GM23338 (cell line): ENCODE results near the gene SYNPO. TPM values are rescaled to one million over a fixed set of nuclear protein-coding genes. Genes with fewer than 3 reads are reported as not detected.
A peak's percentile ranks its signal among the peaks of the same experiment; 100 is the strongest.

ENCODE experiments used
- ATAC-seq: fragments of 200-7000 bp; cut with Tn5 transposase; 3 replicates; pipeline ENCODE4 v1.9.1; 2020
- DNase-seq: peaks from one replicate; pipeline ENCODE4 v3.0.0-alpha.2; 2015; ENCODE audit warnings: low spot score
- H2AFZ ChIP-seq: fragments of 200-600 bp; sonication (generic); 2 replicates; pipeline ENCODE4 v1.8.0; 2016; ENCODE audit warnings: antibody characterized with exemption, mild to moderate bottlenecking, moderate library complexity
- H3F3A ChIP-seq: fragments of 200-600 bp; sonication (generic); replicated peaks from 2 replicates; pipeline ENCODE4 v1.8.0; 2017; ENCODE audit warnings: antibody characterized with exemption, mixed run types, low read depth
- H3K27ac ChIP-seq: fragments of 200-600 bp; sonication (generic); 2 replicates; pipeline ENCODE4 v1.6.1; 2016; ENCODE audit warnings: low read depth
- H3K27me3 ChIP-seq: fragments of 200-600 bp; sonication (generic); 2 replicates; pipeline ENCODE4 v1.8.0; 2016; ENCODE audit warnings: mild to moderate bottlenecking, mixed run types, moderate library complexity; ENCODE audit not compliant: insufficient read depth
- H3K36me3 ChIP-seq: fragments of 200-600 bp; sonication (generic); 2 replicates; pipeline ENCODE4 v1.8.0; 2016; ENCODE audit warnings: mild to moderate bottlenecking; ENCODE audit not compliant: insufficient read depth
- H3K4me1 ChIP-seq: fragments of 200-600 bp; sonication (generic); 2 replicates; pipeline ENCODE4 v1.8.0; 2016; ENCODE audit warnings: mild to moderate bottlenecking, moderate library complexity; ENCODE audit not compliant: insufficient read depth
- H3K4me2 ChIP-seq: fragments of 200-600 bp; sonication (generic); 2 replicates; pipeline ENCODE4 v1.7.1; 2017; ENCODE audit warnings: mixed run types
- H3K4me3 ChIP-seq: fragments of 200-600 bp; sonication (generic); 2 replicates; pipeline ENCODE4 v1.6.1; 2016; ENCODE audit warnings: mixed run types
- H3K79me2 ChIP-seq: fragments of 200-600 bp; sonication (generic); replicated peaks from 2 replicates; pipeline ENCODE4 v1.8.0; 2017; ENCODE audit warnings: mild to moderate bottlenecking; ENCODE audit not compliant: insufficient read depth
- H3K9me2 ChIP-seq: fragments of 200-600 bp; sonication (generic); 2 replicates; pipeline ENCODE4 v1.8.0; 2017; ENCODE audit not compliant: insufficient read depth
- H4K20me1 ChIP-seq: fragments of 200-600 bp; sonication (generic); replicated peaks from 2 replicates; pipeline ENCODE4 v1.8.0; 2017; ENCODE audit warnings: mild to moderate bottlenecking; ENCODE audit not compliant: insufficient read depth
- H3K27ac Mint-ChIP-seq: 2 replicates; pipeline ENCODE4 v1.8.0; 2020; ENCODE audit warnings: inconsistent platforms, mild to moderate bottlenecking, moderate library complexity, mixed read lengths
- H3K27me3 Mint-ChIP-seq: 3 replicates; pipeline ENCODE4 v1.8.0; 2022; ENCODE audit warnings: low read depth, mild to moderate bottlenecking, moderate library complexity, mixed read lengths, inconsistent platforms; ENCODE audit not compliant: insufficient read depth, poor library complexity
- H3K36me3 Mint-ChIP-seq: 3 replicates; pipeline ENCODE4 v1.8.0; 2021; ENCODE audit warnings: low read depth, mild to moderate bottlenecking, inconsistent platforms, moderate library complexity, mixed read lengths
- H3K4me1 Mint-ChIP-seq: 3 replicates; pipeline ENCODE4 v1.8.0; 2020; ENCODE audit warnings: mild to moderate bottlenecking, inconsistent platforms, mixed read lengths
- H3K4me3 Mint-ChIP-seq: 3 replicates; pipeline ENCODE4 v1.8.0; 2021; ENCODE audit warnings: moderate library complexity, mild to moderate bottlenecking, inconsistent platforms, mixed read lengths
- H3K9me3 Mint-ChIP-seq: 3 replicates; pipeline ENCODE4 v1.8.0; 2020; ENCODE audit warnings: moderate library complexity, mild to moderate bottlenecking, inconsistent platforms, mixed read lengths
- CREB1 ChIP-seq: fragments of 250-450 bp; sonication (Bioruptor Pico); IDR thresholded peaks from 2 replicates; pipeline ENCODE4 v1.5.0; 2020; ENCODE audit warnings: low read depth, mild to moderate bottlenecking, moderate library complexity
- EZH2 ChIP-seq: fragments of 200-600 bp; sonication (generic); IDR thresholded peaks from one replicate; pipeline ENCODE4 v1.8.0; 2017; ENCODE audit warnings: antibody characterized with exemption, mild to moderate bottlenecking, low read depth; ENCODE audit not compliant: unreplicated experiment
- EZH2phosphoT487 ChIP-seq: fragments of 200-600 bp; sonication (generic); IDR thresholded peaks from one replicate; pipeline ENCODE4 v1.8.1; 2018; ENCODE audit warnings: antibody characterized with exemption; ENCODE audit not compliant: unreplicated experiment
- JUNB ChIP-seq: IDR thresholded peaks from one replicate; pipeline ENCODE4 v1.6.1; 2016; ENCODE audit warnings: antibody characterized with exemption; ENCODE audit not compliant: unreplicated experiment
- POLR2AphosphoS5 ChIP-seq: IDR thresholded peaks from 2 replicates; pipeline ENCODE4 v1.6.1; 2016; ENCODE audit warnings: antibody characterized with exemption, low read depth
- polyA plus RNA-seq: library from polyadenylated mRNA; unstranded; fragments of >200 nt; fragmentation: Nextera tagmentation; extraction: Ambion mirVana; gene quantifications from 2 replicates; pipeline ENCODE4 v1.2.1, GENCODE V29; 2016
- total RNA-seq: library from RNA; depleted of rRNA; stranded (reverse); fragments of >200 nt; shearing (Covaris generic); gene quantifications from 2 replicates; pipeline ENCODE4 v1.2.3, GENCODE V29; 2014
- TF ChIP-seq, protein P1 (sequence below): fragments of 250-450 bp; sonication (Bioruptor Pico); IDR thresholded peaks from 2 replicates; pipeline ENCODE4 v1.5.0; 2020; ENCODE audit warnings: mild to moderate bottlenecking, moderate library complexity
- TF ChIP-seq, protein P2 (sequence below): IDR thresholded peaks from 2 replicates; pipeline ENCODE4 v1.6.1; 2016; ENCODE audit warnings: antibody characterized with exemption
- TF ChIP-seq, protein P3 (sequence below): IDR thresholded peaks from one replicate; pipeline ENCODE4 v1.6.1; 2018; ENCODE audit warnings: antibody characterized with exemption; ENCODE audit not compliant: unreplicated experiment
- TF ChIP-seq, protein P4 (sequence below), 2 experiments: fragments of 200-600 bp in 1 of 2; sonication (generic) in 1 of 2; conservative IDR thresholded peaks; 2 replicates each; pipeline versions ENCODE4 v1.5.1 to v1.6.1; 2016 to 2017; ENCODE audit warnings: antibody characterized with exemption in 2 of 2, low read depth in 2 of 2, mild to moderate bottlenecking in 2 of 2, moderate library complexity in 1 of 2

The SYNPO gene
- total and polyA plus RNA-seq, 2 experiments from 2014 or later, result 0.16 to 1.3 TPM

DNA sequence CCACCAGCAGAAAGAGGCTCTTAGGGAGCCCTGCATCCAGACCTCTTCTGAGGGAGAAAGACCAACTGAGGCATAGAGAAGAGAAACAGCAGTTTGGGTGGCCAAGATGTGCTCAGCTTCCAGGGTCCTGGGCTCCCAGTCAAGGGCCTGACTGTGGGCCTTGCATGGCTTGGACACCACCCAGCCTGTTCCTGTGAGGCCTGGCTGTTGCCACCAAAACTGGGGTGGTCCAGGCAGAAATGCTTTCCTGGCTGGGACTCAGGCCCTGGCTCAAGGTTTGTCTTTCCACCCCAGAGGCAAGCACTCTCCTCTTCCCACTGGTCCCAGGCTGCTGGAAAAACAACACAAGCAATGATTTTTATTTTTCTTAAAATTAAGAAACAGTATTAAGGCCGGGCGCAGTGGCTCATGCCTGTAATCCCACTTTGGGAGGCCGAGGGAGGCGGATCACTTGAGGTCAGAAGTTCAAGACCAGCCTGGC lies 33.9 kb downstream of the SYNPO start:
- Histone ChIP-seq H3K4me3 (no peak overlapping the region), H3K79me2 (peaks cover 19% of the 10 kb centered on the region), H3K4me1 (peaks cover 27% of the 10 kb centered on the region), H3F3A (peaks cover 21% of the 10 kb centered on the region), H3K4me2 (no peak overlapping the region), H4K20me1 (no peaks in the 10 kb centered on the region), H3K27ac (no peak overlapping the region), H3K36me3 (no peaks in the 10 kb centered on the region), H3K9me2 (no peaks in the 10 kb centered on the region), H2AFZ (no peak overlapping the region), H3K27me3 (no peaks in the 10 kb centered on the region)
- H3K36me3 Mint-ChIP-seq, result peaks cover 45% of the 10 kb centered on the region
- ATAC-seq (no peak), DNase-seq (no peak)
- peaks cover 4% of the 10 kb centered on the region; the same call in 1 of the 3 replicates for H3K9me3 Mint-ChIP-seq
- H3K27me3 Mint-ChIP-seq, result peaks cover 2% of the 10 kb centered on the region
- H3K4me3 Mint-ChIP-seq, result peak overlapping the region; percentile 91; the same call in 1 of the 3 replicates
- peaks cover 35% of the 10 kb centered on the region for H3K4me1 Mint-ChIP-seq
- TF ChIP-seq, protein P1, sequence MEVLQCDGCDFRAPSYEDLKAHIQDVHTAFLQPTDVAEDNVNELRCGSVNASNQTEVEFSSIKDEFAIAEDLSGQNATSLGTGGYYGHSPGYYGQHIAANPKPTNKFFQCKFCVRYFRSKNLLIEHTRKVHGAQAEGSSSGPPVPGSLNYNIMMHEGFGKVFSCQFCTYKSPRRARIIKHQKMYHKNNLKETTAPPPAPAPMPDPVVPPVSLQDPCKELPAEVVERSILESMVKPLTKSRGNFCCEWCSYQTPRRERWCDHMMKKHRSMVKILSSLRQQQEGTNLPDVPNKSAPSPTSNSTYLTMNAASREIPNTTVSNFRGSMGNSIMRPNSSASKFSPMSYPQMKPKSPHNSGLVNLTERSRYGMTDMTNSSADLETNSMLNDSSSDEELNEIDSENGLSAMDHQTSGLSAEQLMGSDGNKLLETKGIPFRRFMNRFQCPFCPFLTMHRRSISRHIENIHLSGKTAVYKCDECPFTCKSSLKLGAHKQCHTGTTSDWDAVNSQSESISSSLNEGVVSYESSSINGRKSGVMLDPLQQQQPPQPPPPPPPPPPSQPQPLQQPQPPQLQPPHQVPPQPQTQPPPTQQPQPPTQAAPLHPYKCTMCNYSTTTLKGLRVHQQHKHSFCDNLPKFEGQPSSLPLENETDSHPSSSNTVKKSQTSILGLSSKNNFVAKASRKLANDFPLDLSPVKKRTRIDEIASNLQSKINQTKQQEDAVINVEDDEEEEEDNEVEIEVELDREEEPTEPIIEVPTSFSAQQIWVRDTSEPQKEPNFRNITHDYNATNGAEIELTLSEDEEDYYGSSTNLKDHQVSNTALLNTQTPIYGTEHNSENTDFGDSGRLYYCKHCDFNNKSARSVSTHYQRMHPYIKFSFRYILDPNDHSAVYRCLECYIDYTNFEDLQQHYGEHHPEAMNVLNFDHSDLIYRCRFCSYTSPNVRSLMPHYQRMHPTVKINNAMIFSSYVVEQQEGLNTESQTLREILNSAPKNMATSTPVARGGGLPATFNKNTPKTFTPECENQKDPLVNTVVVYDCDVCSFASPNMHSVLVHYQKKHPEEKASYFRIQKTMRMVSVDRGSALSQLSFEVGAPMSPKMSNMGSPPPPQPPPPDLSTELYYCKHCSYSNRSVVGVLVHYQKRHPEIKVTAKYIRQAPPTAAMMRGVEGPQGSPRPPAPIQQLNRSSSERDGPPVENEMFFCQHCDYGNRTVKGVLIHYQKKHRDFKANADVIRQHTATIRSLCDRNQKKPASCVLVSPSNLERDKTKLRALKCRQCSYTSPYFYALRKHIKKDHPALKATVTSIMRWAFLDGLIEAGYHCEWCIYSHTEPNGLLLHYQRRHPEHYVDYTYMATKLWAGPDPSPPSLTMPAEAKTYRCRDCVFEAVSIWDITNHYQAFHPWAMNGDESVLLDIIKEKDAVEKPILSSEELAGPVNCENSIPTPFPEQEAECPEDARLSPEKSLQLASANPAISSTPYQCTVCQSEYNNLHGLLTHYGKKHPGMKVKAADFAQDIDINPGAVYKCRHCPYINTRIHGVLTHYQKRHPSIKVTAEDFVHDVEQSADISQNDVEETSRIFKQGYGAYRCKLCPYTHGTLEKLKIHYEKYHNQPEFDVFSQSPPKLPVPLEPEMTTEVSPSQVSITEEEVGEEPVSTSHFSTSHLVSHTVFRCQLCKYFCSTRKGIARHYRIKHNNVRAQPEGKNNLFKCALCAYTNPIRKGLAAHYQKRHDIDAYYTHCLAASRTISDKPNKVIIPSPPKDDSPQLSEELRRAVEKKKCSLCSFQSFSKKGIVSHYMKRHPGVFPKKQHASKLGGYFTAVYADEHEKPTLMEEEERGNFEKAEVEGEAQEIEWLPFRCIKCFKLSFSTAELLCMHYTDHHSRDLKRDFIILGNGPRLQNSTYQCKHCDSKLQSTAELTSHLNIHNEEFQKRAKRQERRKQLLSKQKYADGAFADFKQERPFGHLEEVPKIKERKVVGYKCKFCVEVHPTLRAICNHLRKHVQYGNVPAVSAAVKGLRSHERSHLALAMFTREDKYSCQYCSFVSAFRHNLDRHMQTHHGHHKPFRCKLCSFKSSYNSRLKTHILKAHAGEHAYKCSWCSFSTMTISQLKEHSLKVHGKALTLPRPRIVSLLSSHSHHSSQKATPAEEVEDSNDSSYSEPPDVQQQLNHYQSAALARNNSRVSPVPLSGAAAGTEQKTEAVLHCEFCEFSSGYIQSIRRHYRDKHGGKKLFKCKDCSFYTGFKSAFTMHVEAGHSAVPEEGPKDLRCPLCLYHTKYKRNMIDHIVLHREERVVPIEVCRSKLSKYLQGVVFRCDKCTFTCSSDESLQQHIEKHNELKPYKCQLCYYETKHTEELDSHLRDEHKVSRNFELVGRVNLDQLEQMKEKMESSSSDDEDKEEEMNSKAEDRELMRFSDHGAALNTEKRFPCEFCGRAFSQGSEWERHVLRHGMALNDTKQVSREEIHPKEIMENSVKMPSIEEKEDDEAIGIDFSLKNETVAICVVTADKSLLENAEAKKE (CRISPR knock-in tag), result no peak
- H3K27ac Mint-ChIP-seq, result peak overlapping the region; percentile 75

DNA sequence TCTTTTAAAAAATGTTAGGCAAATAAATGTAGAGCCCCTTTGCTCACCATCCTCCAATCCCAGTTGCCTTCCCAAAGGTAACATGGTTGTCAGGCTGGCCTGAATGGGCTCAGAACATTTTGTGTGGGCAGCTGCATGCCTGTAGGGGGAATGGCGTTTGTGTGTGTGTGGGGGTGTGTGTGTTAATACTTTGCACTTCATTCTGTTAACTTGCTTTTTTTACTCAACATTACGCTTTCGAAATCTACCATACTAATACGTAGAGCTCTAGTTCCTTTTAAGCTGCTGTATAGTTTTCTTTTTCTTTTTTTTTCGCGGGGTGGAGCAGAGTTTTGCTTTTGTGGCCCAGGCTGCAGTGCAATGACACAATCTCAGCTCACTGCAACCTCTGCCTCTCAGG lies 34.6 kb downstream of the SYNPO start:
- H2AFZ ChIP-seq, result no peak overlapping the region
- Mint-ChIP-seq H3K4me1 (peaks cover 32% of the 10 kb centered on the region), H3K27ac (0 out of 2 replicates have a peak overlapping the region, but pooled peaks have one; percentile 66), H3K4me3 (no peak overlapping the region; the same call in 2 of the 3 replicates), H3K27me3 (peaks cover 2% of the 10 kb centered on the region), H3K36me3 (peaks cover 40% of the 10 kb centered on the region), H3K9me3 (0 out of 3 replicates have a peak, but pooled peaks cover 2% of the 10 kb centered on the region)
- ATAC-seq (no peak), DNase-seq (no peak)
- no peaks in the 10 kb centered on the region for H3K27me3 ChIP-seq
- H3K79me2 ChIP-seq, result peaks cover 19% of the 10 kb centered on the region
- no peak overlapping the region for H3K27ac ChIP-seq
- H3K36me3 ChIP-seq, result no peaks in the 10 kb centered on the region
- H3K9me2 ChIP-seq, result no peaks in the 10 kb centered on the region
- no peak overlapping the region for H3K4me3 ChIP-seq
- peaks cover 21% of the 10 kb centered on the region for H3F3A ChIP-seq
- H3K4me2 ChIP-seq, result no peak overlapping the region
- no peaks in the 10 kb centered on the region for H4K20me1 ChIP-seq
- peaks cover 23% of the 10 kb centered on the region for H3K4me1 ChIP-seq
- TF ChIP-seq JUNB, result no peak
- no peak for TF ChIP-seq EZH2
- TF ChIP-seq, protein P2, sequence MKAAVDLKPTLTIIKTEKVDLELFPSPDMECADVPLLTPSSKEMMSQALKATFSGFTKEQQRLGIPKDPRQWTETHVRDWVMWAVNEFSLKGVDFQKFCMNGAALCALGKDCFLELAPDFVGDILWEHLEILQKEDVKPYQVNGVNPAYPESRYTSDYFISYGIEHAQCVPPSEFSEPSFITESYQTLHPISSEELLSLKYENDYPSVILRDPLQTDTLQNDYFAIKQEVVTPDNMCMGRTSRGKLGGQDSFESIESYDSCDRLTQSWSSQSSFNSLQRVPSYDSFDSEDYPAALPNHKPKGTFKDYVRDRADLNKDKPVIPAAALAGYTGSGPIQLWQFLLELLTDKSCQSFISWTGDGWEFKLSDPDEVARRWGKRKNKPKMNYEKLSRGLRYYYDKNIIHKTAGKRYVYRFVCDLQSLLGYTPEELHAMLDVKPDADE, result no peak
- no peak for TF ChIP-seq POLR2AphosphoS5
- TF ChIP-seq CREB1 (CRISPR knock-in tag), result no peak
- TF ChIP-seq, protein P3, sequence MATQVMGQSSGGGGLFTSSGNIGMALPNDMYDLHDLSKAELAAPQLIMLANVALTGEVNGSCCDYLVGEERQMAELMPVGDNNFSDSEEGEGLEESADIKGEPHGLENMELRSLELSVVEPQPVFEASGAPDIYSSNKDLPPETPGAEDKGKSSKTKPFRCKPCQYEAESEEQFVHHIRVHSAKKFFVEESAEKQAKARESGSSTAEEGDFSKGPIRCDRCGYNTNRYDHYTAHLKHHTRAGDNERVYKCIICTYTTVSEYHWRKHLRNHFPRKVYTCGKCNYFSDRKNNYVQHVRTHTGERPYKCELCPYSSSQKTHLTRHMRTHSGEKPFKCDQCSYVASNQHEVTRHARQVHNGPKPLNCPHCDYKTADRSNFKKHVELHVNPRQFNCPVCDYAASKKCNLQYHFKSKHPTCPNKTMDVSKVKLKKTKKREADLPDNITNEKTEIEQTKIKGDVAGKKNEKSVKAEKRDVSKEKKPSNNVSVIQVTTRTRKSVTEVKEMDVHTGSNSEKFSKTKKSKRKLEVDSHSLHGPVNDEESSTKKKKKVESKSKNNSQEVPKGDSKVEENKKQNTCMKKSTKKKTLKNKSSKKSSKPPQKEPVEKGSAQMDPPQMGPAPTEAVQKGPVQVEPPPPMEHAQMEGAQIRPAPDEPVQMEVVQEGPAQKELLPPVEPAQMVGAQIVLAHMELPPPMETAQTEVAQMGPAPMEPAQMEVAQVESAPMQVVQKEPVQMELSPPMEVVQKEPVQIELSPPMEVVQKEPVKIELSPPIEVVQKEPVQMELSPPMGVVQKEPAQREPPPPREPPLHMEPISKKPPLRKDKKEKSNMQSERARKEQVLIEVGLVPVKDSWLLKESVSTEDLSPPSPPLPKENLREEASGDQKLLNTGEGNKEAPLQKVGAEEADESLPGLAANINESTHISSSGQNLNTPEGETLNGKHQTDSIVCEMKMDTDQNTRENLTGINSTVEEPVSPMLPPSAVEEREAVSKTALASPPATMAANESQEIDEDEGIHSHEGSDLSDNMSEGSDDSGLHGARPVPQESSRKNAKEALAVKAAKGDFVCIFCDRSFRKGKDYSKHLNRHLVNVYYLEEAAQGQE, result no peak
- TF ChIP-seq, protein P4, sequence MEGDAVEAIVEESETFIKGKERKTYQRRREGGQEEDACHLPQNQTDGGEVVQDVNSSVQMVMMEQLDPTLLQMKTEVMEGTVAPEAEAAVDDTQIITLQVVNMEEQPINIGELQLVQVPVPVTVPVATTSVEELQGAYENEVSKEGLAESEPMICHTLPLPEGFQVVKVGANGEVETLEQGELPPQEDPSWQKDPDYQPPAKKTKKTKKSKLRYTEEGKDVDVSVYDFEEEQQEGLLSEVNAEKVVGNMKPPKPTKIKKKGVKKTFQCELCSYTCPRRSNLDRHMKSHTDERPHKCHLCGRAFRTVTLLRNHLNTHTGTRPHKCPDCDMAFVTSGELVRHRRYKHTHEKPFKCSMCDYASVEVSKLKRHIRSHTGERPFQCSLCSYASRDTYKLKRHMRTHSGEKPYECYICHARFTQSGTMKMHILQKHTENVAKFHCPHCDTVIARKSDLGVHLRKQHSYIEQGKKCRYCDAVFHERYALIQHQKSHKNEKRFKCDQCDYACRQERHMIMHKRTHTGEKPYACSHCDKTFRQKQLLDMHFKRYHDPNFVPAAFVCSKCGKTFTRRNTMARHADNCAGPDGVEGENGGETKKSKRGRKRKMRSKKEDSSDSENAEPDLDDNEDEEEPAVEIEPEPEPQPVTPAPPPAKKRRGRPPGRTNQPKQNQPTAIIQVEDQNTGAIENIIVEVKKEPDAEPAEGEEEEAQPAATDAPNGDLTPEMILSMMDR (conservative IDR thresholded peaks at IDR 0.05; ENCODE audit: low read depth in 2 of 2), result no peak
- TF ChIP-seq EZH2phosphoT487, result no peak
